AG08396 (cell line): ENCODE data around the gene SNAP29.
"Not testable (repeated sequence)": the region's sequence is repeated elsewhere in the genome, so short reads cannot be mapped to it uniquely, and the experiment has no call there.

Experiments used
- DNase-seq: peaks from one replicate; pipeline ENCODE4 v3.0.0; 2012; ENCODE audit warnings: low spot score, mixed read lengths

Gene SNAP29

GRCh38 chr22:20858615-20859416, at the start of gene SNAP29, which contains the start of gene PI4KA:
Gene SNAP29, plus strand, starts transcription at chr22:20859007. Its CDS starts 104 bp downstream, at chr22:20859111.
Gene PI4KA, minus strand, starts transcription at chr22:20858811. Its CDS starts 86 bp downstream, at chr22:20858725.
- peak; percentile 100 for DNase-seq

- no peak for DNase-seq
These were observed 49.1 kb upstream of the SNAP29 start for GRCh38 chr22:20809538-20810185.

- DNase-seq, result no peak
These were observed 48.2 kb upstream of the SNAP29 start for GRCh38 chr22:20810645-20811044.

GRCh38 chr22:20811171-20811570, 47.6 kb upstream of the SNAP29 start:
- no peak for DNase-seq

- DNase-seq, result no peak
These were observed 46.7 kb upstream of the SNAP29 start for GRCh38 chr22:20811971-20812660.

- DNase-seq, result no peak
These were observed 45.8 kb upstream of the SNAP29 start for GRCh38 chr22:20813056-20813455.

- no peak for DNase-seq
These were observed 44.5 kb upstream of the SNAP29 start for GRCh38 chr22:20814221-20814808.

GRCh38 chr22:20815477-20816050, 43.2 kb upstream of the SNAP29 start:
- DNase-seq, result no peak

GRCh38 chr22:20816559-20816958, 42.2 kb upstream of the SNAP29 start:
- no peak for DNase-seq

GRCh38 chr22:20818471-20818870, 40.3 kb upstream of the SNAP29 start:
- DNase-seq, result no peak

- DNase-seq, result no peak
These were observed 39.3 kb upstream of the SNAP29 start for GRCh38 chr22:20819471-20819870.

- not testable (repeated sequence) for DNase-seq
These were observed 37.0 kb upstream of the SNAP29 start for GRCh38 chr22:20821717-20822239.

GRCh38 chr22:20822240-20822639, 36.6 kb upstream of the SNAP29 start:
- no peak for DNase-seq

GRCh38 chr22:20823264-20823663, 35.5 kb upstream of the SNAP29 start:
- no peak for DNase-seq

- DNase-seq, result not testable (repeated sequence)
These were observed 33.6 kb upstream of the SNAP29 start for GRCh38 chr22:20825216-20825615.

GRCh38 chr22:20825624-20826023, 33.2 kb upstream of the SNAP29 start:
- DNase-seq, result no peak

GRCh38 chr22:20826373-20827152, 32.2 kb upstream of the SNAP29 start:
- DNase-seq, result not testable (repeated sequence)

- DNase-seq, result no peak
These were observed 29.2 kb upstream of the SNAP29 start for GRCh38 chr22:20829491-20830134.

- no peak for DNase-seq
These were observed 25.6 kb upstream of the SNAP29 start for GRCh38 chr22:20833225-20833665.

- no peak for DNase-seq
These were observed 24.6 kb upstream of the SNAP29 start for GRCh38 chr22:20834206-20834605.
